DND-41 (cell line): ENCODE measurements around the gene ACTG1.

ENCODE experiments used
- ATAC-seq: fragments of 200-7000 bp; cut with Tn5 transposase; 3 replicates; pipeline ENCODE4 v1.9.1; 2021; ENCODE audit warnings: low read depth; ENCODE audit not compliant: insufficient read depth
- DNase-seq: peaks from one replicate; pipeline ENCODE4 v3.0.0-alpha.2; 2020
- H2AFZ ChIP-seq: 2 replicates; pipeline ENCODE4 v1.6.0; 2012; ENCODE audit warnings: low read depth, low read length
- H3K27ac ChIP-seq: 2 replicates; pipeline ENCODE4 v1.5.1; 2012; ENCODE audit warnings: low read length, inconsistent platforms
- H3K27me3 ChIP-seq: fragments of 200-600 bp; sonication (generic); 2 replicates; pipeline ENCODE4 v1.6.0; 2012; ENCODE audit warnings: low read length, mild to moderate bottlenecking, inconsistent platforms; ENCODE audit not compliant: insufficient read depth, poor library complexity
- H3K36me3 ChIP-seq: 2 replicates; pipeline ENCODE4 v1.5.1; 2012; ENCODE audit warnings: low read length, inconsistent platforms; ENCODE audit not compliant: insufficient read depth
- H3K4me1 ChIP-seq: 2 replicates; pipeline ENCODE4 v1.5.1; 2012; ENCODE audit warnings: mild to moderate bottlenecking, low read length; ENCODE audit not compliant: insufficient read depth
- H3K4me2 ChIP-seq: 2 replicates; pipeline ENCODE4 v1.6.0; 2012; ENCODE audit warnings: mild to moderate bottlenecking, moderate library complexity, low read length, inconsistent platforms; ENCODE audit not compliant: insufficient read depth
- H3K4me3 ChIP-seq, 2 experiments: fragments of 200-600 bp in 1 of 2; shearing (Covaris generic) in 1 of 2; 2 replicates each; pipeline ENCODE4 v1.5.1; 2012 to 2016; ENCODE audit warnings: inconsistent platforms in 2 of 2, low read length in 2 of 2, mild to moderate bottlenecking in 2 of 2, low read depth in 1 of 2, moderate library complexity in 1 of 2
- H3K79me2 ChIP-seq: 2 replicates; pipeline ENCODE4 v1.6.0; 2012; ENCODE audit warnings: low read length, inconsistent platforms; ENCODE audit not compliant: insufficient read depth
- H3K9ac ChIP-seq: 2 replicates; pipeline ENCODE4 v1.6.0; 2012; ENCODE audit warnings: low read depth, mild to moderate bottlenecking, inconsistent platforms, low read length, moderate library complexity
- H3K9me3 ChIP-seq: 2 replicates; pipeline ENCODE4 v1.5.1; 2012; ENCODE audit warnings: low read length, moderate library complexity, mild to moderate bottlenecking, inconsistent platforms; ENCODE audit not compliant: insufficient read depth, severe bottlenecking
- H4K20me1 ChIP-seq: 2 replicates; pipeline ENCODE4 v1.6.0; 2012; ENCODE audit warnings: low read length; ENCODE audit not compliant: insufficient read depth
- CTCF ChIP-seq: IDR thresholded peaks from 2 replicates; pipeline ENCODE4 v1.5.1; 2012; ENCODE audit warnings: borderline replicate concordance, low read length, moderate library complexity, mild to moderate bottlenecking; ENCODE audit not compliant: poor library complexity, severe bottlenecking; ENCODE audit errors: extremely low read depth
- EZH2 ChIP-seq: IDR thresholded peaks from 3 replicates; pipeline ENCODE4 v1.6.1; 2012; ENCODE audit warnings: borderline replicate concordance, low read depth, mild to moderate bottlenecking, moderate library complexity, low read length, inconsistent platforms; ENCODE audit not compliant: severe bottlenecking

ACTG1 gene

GRCh38 chr17:81488276-81488860 is 24.2 kb downstream of the ACTG1 start:
- Histone ChIP-seq H3K4me2 (peak overlapping the region; percentile 99), H3K9ac (peak overlapping the region; percentile 98), H3K4me1 (peaks cover 53% of the 10 kb centered on the region), H2AFZ (peak overlapping the region; percentile 98), H3K36me3 (no peaks in the 10 kb centered on the region; the same call in 1 of the 2 replicates), H3K27ac (peak overlapping the region; percentile 87), H4K20me1 (0 out of 2 replicates have a peak, but pooled peaks cover 3% of the 10 kb centered on the region), H3K9me3 (no peaks in the 10 kb centered on the region), H3K27me3 (no peaks in the 10 kb centered on the region), H3K4me3 (peak overlapping the region; percentile 47 to 85), H3K79me2 (peaks cover 15% of the 10 kb centered on the region)
- DNase-seq (no peak), ATAC-seq (peak; percentile 3; the same call in 2 of the 3 replicates)
- TF ChIP-seq CTCF (no peak), EZH2 (no peak)

GRCh38 chr17:81487487-81488275 is 24.9 kb downstream of the ACTG1 start:
- peak overlapping the region; percentile 98 for H3K9ac ChIP-seq
- peak overlapping the region; percentile 57 to 85 for H3K4me3 ChIP-seq
- peak; percentile 81 for ATAC-seq
- H3K27me3 ChIP-seq: no peaks in the 10 kb centered on the region
- DNase-seq: peak; percentile 85
- H3K9me3 ChIP-seq: no peaks in the 10 kb centered on the region
- no peaks in the 10 kb centered on the region for H4K20me1 ChIP-seq
- H2AFZ ChIP-seq: peak overlapping the region; percentile 98
- TF ChIP-seq CTCF: no peak
- TF ChIP-seq EZH2: no peak
- H3K36me3 ChIP-seq: no peaks in the 10 kb centered on the region; the same call in 1 of the 2 replicates
- peak overlapping the region; percentile 87 for H3K27ac ChIP-seq
- peak overlapping the region; percentile 99 for H3K4me2 ChIP-seq
- peaks cover 18% of the 10 kb centered on the region for H3K79me2 ChIP-seq
- peaks cover 60% of the 10 kb centered on the region for H3K4me1 ChIP-seq

- peak overlapping the region; percentile 87 for H3K27ac ChIP-seq
- H3K9ac ChIP-seq: peak overlapping the region; percentile 98
- H3K27me3 ChIP-seq: no peaks in the 10 kb centered on the region
- ATAC-seq (no peak), DNase-seq (no peak)
- H3K36me3 ChIP-seq: no peaks in the 10 kb centered on the region; the same call in 1 of the 2 replicates
- no peaks in the 10 kb centered on the region for H4K20me1 ChIP-seq
- H3K4me3 ChIP-seq: peak overlapping the region; percentile 57 to 85; a peak in 3 of 4 replicates
- TF ChIP-seq CTCF (no peak), EZH2 (no peak)
- H2AFZ ChIP-seq: peak overlapping the region; percentile 98
- H3K4me1 ChIP-seq: peaks cover 66% of the 10 kb centered on the region
- H3K4me2 ChIP-seq: peak overlapping the region; percentile 99
- peaks cover 18% of the 10 kb centered on the region for H3K79me2 ChIP-seq
- no peaks in the 10 kb centered on the region for H3K9me3 ChIP-seq
These were observed 25.5 kb downstream of the ACTG1 start for GRCh38 chr17:81487089-81487486.
